B cell (primary cell): ENCODE results near the gene TMEM150C.

Experiments used
- EZH2 ChIP-seq: IDR thresholded peaks from 2 replicates; pipeline ENCODE4 v1.6.1; 2012; ENCODE audit warnings: borderline replicate concordance, low read depth, mild to moderate bottlenecking, moderate library complexity, low read length; ENCODE audit not compliant: insufficient read depth, poor library complexity, severe bottlenecking
- TF ChIP-seq, protein P1 (sequence below): fragments of 200-600 bp; IDR thresholded peaks from one replicate; pipeline ENCODE4 v1.8.0; 2022; ENCODE audit warnings: antibody characterized with exemption, mild to moderate bottlenecking

DNA sequence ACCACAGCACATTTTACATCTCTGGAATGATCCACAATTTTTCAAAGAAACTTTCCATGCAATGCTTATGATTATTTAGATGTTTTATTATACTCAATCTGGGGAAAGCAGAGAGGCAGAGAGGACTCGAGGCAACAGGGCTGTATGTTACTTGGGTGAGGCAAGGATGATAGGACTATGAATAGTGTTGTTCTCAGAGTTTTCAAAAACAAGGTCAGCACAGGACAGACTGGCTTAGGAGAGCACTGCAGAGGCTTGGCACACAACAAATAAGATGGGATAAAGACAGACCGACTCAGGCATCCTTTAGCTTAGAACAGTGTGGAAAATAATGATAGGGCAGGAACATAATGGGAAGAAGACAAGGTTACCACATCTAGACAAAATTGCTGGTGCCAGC, 65.4 kb downstream of the TMEM150C start:
- TF ChIP-seq, protein P1, sequence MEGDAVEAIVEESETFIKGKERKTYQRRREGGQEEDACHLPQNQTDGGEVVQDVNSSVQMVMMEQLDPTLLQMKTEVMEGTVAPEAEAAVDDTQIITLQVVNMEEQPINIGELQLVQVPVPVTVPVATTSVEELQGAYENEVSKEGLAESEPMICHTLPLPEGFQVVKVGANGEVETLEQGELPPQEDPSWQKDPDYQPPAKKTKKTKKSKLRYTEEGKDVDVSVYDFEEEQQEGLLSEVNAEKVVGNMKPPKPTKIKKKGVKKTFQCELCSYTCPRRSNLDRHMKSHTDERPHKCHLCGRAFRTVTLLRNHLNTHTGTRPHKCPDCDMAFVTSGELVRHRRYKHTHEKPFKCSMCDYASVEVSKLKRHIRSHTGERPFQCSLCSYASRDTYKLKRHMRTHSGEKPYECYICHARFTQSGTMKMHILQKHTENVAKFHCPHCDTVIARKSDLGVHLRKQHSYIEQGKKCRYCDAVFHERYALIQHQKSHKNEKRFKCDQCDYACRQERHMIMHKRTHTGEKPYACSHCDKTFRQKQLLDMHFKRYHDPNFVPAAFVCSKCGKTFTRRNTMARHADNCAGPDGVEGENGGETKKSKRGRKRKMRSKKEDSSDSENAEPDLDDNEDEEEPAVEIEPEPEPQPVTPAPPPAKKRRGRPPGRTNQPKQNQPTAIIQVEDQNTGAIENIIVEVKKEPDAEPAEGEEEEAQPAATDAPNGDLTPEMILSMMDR: no peak
- no peak for TF ChIP-seq EZH2
